Naive thymus-derived CD4-positive, alpha-beta T cell (primary cell): ENCODE results near the gene P2RY8. TPM values are rescaled to one million over a fixed set of nuclear protein-coding genes. Genes with fewer than 3 reads are reported as not detected.
"Not testable (repeated sequence)": the region's sequence is repeated elsewhere in the genome, so short reads cannot be mapped to it uniquely, and the experiment has no call there.

Experiments used
- ATAC-seq: fragments of 150-1000 bp; cut with Tn5 transposase; 2 replicates; pipeline ENCODE4 v1.10.0; 2021; ENCODE audit warnings: mild to moderate bottlenecking, moderate library complexity
- CTCF ChIA-PET: fragments of 350-600 bp; sonication (Branson Sonifier 250); formaldehyde crosslinking; loops from one replicate; lab custom pipeline; 2021; ENCODE audit warnings: antibody characterized with exemption; lab: Charles Lee
- POLR2A ChIA-PET: fragments of 350-600 bp; sonication (Branson Sonifier 250); formaldehyde crosslinking; loops from one replicate; lab custom pipeline; 2021; ENCODE audit warnings: antibody characterized with exemption, inconsistent platforms; lab: Charles Lee
- DNase-seq, 9 donors: peaks; one replicate each; pipeline versions ENCODE4 v3.0.0 to v3.0.0-alpha.2; 2020 to 2022; ENCODE audit warnings: mixed read lengths in 1 of 9
- H3K27ac ChIP-seq: one replicate; pipeline ENCODE4 v1.7.0; 2013; ENCODE audit warnings: mild to moderate bottlenecking, low read depth, low read length, moderate library complexity
- H3K27me3 ChIP-seq, 2 donors: one replicate each; pipeline ENCODE4 v1.7.0; 2013; ENCODE audit warnings: low read length in 2 of 2, mild to moderate bottlenecking in 2 of 2, moderate library complexity in 2 of 2; ENCODE audit not compliant: control insufficient read depth in 2 of 2, insufficient read depth in 2 of 2
- H3K36me3 ChIP-seq, 3 experiments: 1 replicate in 2 of 3; 2 replicates in 1 of 3; pipeline ENCODE4 v1.7.0; 2013; ENCODE audit warnings: low read length in 3 of 3, mild to moderate bottlenecking in 3 of 3, moderate library complexity in 1 of 3; ENCODE audit not compliant: insufficient read depth in 3 of 3, control insufficient read depth in 2 of 3
- H3K4me1 ChIP-seq, 2 donors: one replicate each; pipeline ENCODE4 v1.7.0; 2013; ENCODE audit warnings: low read length in 2 of 2, mild to moderate bottlenecking in 2 of 2, moderate library complexity in 1 of 2; ENCODE audit not compliant: control insufficient read depth in 2 of 2, insufficient read depth in 2 of 2
- H3K4me3 ChIP-seq: 2 replicates; pipeline ENCODE4 v1.7.0; 2013; ENCODE audit warnings: mild to moderate bottlenecking, low read length
- H3K9me3 ChIP-seq, 3 experiments: 1 replicate in 2 of 3; 2 replicates in 1 of 3; pipeline ENCODE4 v1.7.0; 2013; ENCODE audit warnings: low read length in 3 of 3; ENCODE audit not compliant: control insufficient read depth in 2 of 3
- H3K27ac Mint-ChIP-seq, 9 donors: one replicate each; pipeline ENCODE4 v1.8.0; 2020 to 2022; ENCODE audit warnings: mixed read lengths in 9 of 9, mild to moderate bottlenecking in 8 of 9, moderate library complexity in 5 of 9, inconsistent platforms in 2 of 9
- H3K27me3 Mint-ChIP-seq, 5 donors: one replicate each; pipeline ENCODE4 v1.8.0; 2021 to 2022; ENCODE audit warnings: mixed read lengths in 5 of 5, mild to moderate bottlenecking in 1 of 5
- H3K36me3 Mint-ChIP-seq, 5 donors: one replicate each; pipeline ENCODE4 v1.8.0; 2020 to 2022; ENCODE audit warnings: mixed read lengths in 5 of 5, mild to moderate bottlenecking in 3 of 5, inconsistent platforms in 1 of 5
- H3K4me1 Mint-ChIP-seq, 7 donors: one replicate each; pipeline ENCODE4 v1.8.0; 2020 to 2022; ENCODE audit warnings: mixed read lengths in 7 of 7, mild to moderate bottlenecking in 3 of 7, inconsistent platforms in 1 of 7
- H3K4me3 Mint-ChIP-seq, 10 donors: one replicate each; pipeline ENCODE4 v1.8.0; 2020 to 2022; ENCODE audit warnings: mild to moderate bottlenecking in 10 of 10, mixed read lengths in 10 of 10, moderate library complexity in 6 of 10, inconsistent platforms in 2 of 10
- H3K9me3 Mint-ChIP-seq, 11 donors: one replicate each; pipeline ENCODE4 v1.8.0; 2020 to 2022; ENCODE audit warnings: mixed read lengths in 11 of 11, mild to moderate bottlenecking in 4 of 11, inconsistent platforms in 1 of 11, moderate library complexity in 1 of 11
- intact Hi-C, 2 donors: fragments of 100-400 bp; cut with micrococcal nuclease; formaldehyde crosslinking; loops; one replicate each; pipeline ENCODE4 v1.15.1; 2023
- polyA plus RNA-seq, 2 donors: library from polyadenylated mRNA; unstranded; fragments of 300-500 nt; fragmentation: Illumina TruSeq; gene quantifications; one replicate each; pipeline ENCODE4 v1.2.3, GENCODE V29; 2021
- total RNA-seq, 6 experiments: library from RNA in 5 of 6; stranded (reverse) in 5 of 6; gene quantifications; 1 replicate in 5 of 6; 2 replicates in 1 of 6; pipeline ENCODE4 v1.2.3 and lab custom pipeline; 2021 to 2026

The P2RY8 gene
- total and polyA plus RNA-seq, 7 experiments from 2014 or later, result 109 to 277 (median 149) TPM

GRCh38 chrX:1577845-1578244, 40.9 kb upstream of the P2RY8 start:
- H3K36me3 Mint-ChIP-seq, result no peaks in the 10 kb centered on the region
- no peak overlapping the region for H3K27ac Mint-ChIP-seq
- Histone ChIP-seq H3K4me1 (peaks cover 37 to 38% of the 10 kb centered on the region in 2 donors), H3K36me3 (no peaks in the 10 kb centered on the region), H3K4me3 (no peak overlapping the region), H3K9me3 (no peaks in the 10 kb centered on the region), H3K27ac (peak overlapping the region; percentile 44), H3K27me3 (no peaks in the 10 kb centered on the region)
- ChIA-PET POLR2A (no interaction called here), CTCF (no interaction called here)
- ATAC-seq (no peak), DNase-seq (no peak)
- H3K9me3 Mint-ChIP-seq, result no peaks in the 10 kb centered on the region
- H3K4me1 Mint-ChIP-seq, result peaks cover 11 to 29% (median 17%) of the 10 kb centered on the region in 7 donors
- intact Hi-C loops, result loop anchor here (2.0 kb wide), 2 partner anchors 13 to 15 kb away; partner anchors contain the start of gene AKAP17A (in 1 of the 2)
- H3K27me3 Mint-ChIP-seq, result no peaks in the 10 kb centered on the region
- no peak overlapping the region for H3K4me3 Mint-ChIP-seq

GRCh38 chrX:1576201-1576992, 39.4 kb upstream of the P2RY8 start:
- Histone ChIP-seq H3K27me3 (no peaks in the 10 kb centered on the region), H3K4me1 (peaks cover 38 to 40% of the 10 kb centered on the region in 2 donors), H3K9me3 (no peaks in the 10 kb centered on the region), H3K27ac (peak overlapping the region; percentile 44), H3K36me3 (no peaks in the 10 kb centered on the region), H3K4me3 (peak overlapping the region; percentile 29)
- intact Hi-C loops, result loop anchor here (1.0 to 2.0 kb wide), 4 partner anchors 14 to 39 kb away; partner anchors contain the start of genes AKAP17A (in 1 of the 2) and P2RY8 (in 1 of the 2)
- Mint-ChIP-seq H3K4me1 (peaks cover 9 to 35% (median 16%) of the 10 kb centered on the region in 7 donors), H3K36me3 (no peaks in the 10 kb centered on the region), H3K9me3 (peaks cover 0 to 2% (median 0%) of the 10 kb centered on the region in 11 donors), H3K27ac (no peak overlapping the region), H3K27me3 (no peaks in the 10 kb centered on the region), H3K4me3 (no peak overlapping the region)
- CTCF ChIA-PET, result no interaction called here
- DNase-seq (peak in 6 of 9 donors; percentile 28 to 56 (median 44)), ATAC-seq (peak; percentile 79)
- POLR2A ChIA-PET, result no interaction called here

GRCh38 chrX:1574181-1574580, 37.2 kb upstream of the P2RY8 start:
- H3K4me1 Mint-ChIP-seq, result peaks cover 18 to 36% (median 20%) of the 10 kb centered on the region in 7 donors
- POLR2A ChIA-PET, H3K9me3 Mint-ChIP-seq, H3K36me3 ChIP-seq, H3K4me3 ChIP-seq, CTCF ChIA-PET, H3K27ac ChIP-seq, H3K27me3 Mint-ChIP-seq, H3K9me3 ChIP-seq, H3K27ac Mint-ChIP-seq, ATAC-seq, H3K36me3 Mint-ChIP-seq, intact Hi-C loops, DNase-seq, H3K27me3 ChIP-seq, H3K4me3 Mint-ChIP-seq: not testable (repeated sequence)
- H3K4me1 ChIP-seq, result peaks cover 50 to 53% of the 10 kb centered on the region in 2 donors

GRCh38 chrX:1564750-1565683, 28.0 kb upstream of the P2RY8 start:
- Mint-ChIP-seq H3K36me3 (peaks cover 0 to 3% (median 0%) of the 10 kb centered on the region in 5 donors), H3K27me3 (peaks cover 0 to 12% (median 0%) of the 10 kb centered on the region in 5 donors), H3K27ac (peak overlapping the region in 5 of 9 donors; percentile 24 to 86 (median 52)), H3K4me3 (peak overlapping the region in 4 of 10 donors; percentile 18 to 51 (median 33)), H3K4me1 (peaks cover 33 to 73% (median 66%) of the 10 kb centered on the region in 7 donors), H3K9me3 (peaks cover 0 to 4% (median 2%) of the 10 kb centered on the region in 11 donors)
- DNase-seq (no peak), ATAC-seq (no peak)
- CTCF ChIA-PET, result no interaction called here
- Histone ChIP-seq H3K36me3 (no peaks in the 10 kb centered on the region), H3K27me3 (no peaks in the 10 kb centered on the region), H3K27ac (no peak overlapping the region), H3K9me3 (no peaks in the 10 kb centered on the region), H3K4me3 (no peak overlapping the region), H3K4me1 (peaks cover 27 to 42% of the 10 kb centered on the region in 2 donors)
- POLR2A ChIA-PET, result no interaction called here
- intact Hi-C loops, result loop anchor here in 1 of 2 donors (1.0 kb wide), 1 partner anchor 10 kb away; no protein-coding TSS in a partner anchor

- peaks cover 0 to 12% (median 0%) of the 10 kb centered on the region in 5 donors for H3K27me3 Mint-ChIP-seq
- intact Hi-C loops, H3K36me3 ChIP-seq, H3K9me3 Mint-ChIP-seq, H3K27me3 ChIP-seq, DNase-seq, H3K27ac ChIP-seq, H3K4me3 ChIP-seq, H3K36me3 Mint-ChIP-seq, ATAC-seq, H3K9me3 ChIP-seq, POLR2A ChIA-PET, CTCF ChIA-PET: not testable (repeated sequence)
- peaks cover 23 to 42% of the 10 kb centered on the region in 2 donors for H3K4me1 ChIP-seq
- H3K27ac Mint-ChIP-seq, result peak overlapping the region in 5 of 9 donors; percentile 21 to 86 (median 40)
- H3K4me3 Mint-ChIP-seq, result peak overlapping the region in 6 of 10 donors; percentile 16 to 51 (median 37)
- peaks cover 35 to 72% (median 64%) of the 10 kb centered on the region in 7 donors for H3K4me1 Mint-ChIP-seq
Measured at GRCh38 chrX:1564077-1564476, 27.1 kb upstream of the P2RY8 start.

GRCh38 chrX:1561164-1561563, 24.2 kb upstream of the P2RY8 start:
- no peak for ATAC-seq
- POLR2A ChIA-PET, result no interaction called here
- Histone ChIP-seq H3K4me3 (no peak overlapping the region), H3K9me3 (no peaks in the 10 kb centered on the region), H3K4me1 (peaks cover 23 to 46% of the 10 kb centered on the region in 2 donors), H3K27ac (peak overlapping the region; percentile 7), H3K36me3 (no peaks in the 10 kb centered on the region), H3K27me3 (no peaks in the 10 kb centered on the region)
- CTCF ChIA-PET, result no interaction called here
- Mint-ChIP-seq H3K27ac (peak overlapping the region in 8 of 9 donors; percentile 69 to 90 (median 83)), H3K4me1 (peaks cover 35 to 83% (median 65%) of the 10 kb centered on the region in 7 donors), H3K36me3 (peaks cover 0 to 6% (median 4%) of the 10 kb centered on the region in 5 donors), H3K4me3 (peak overlapping the region in 7 of 10 donors; percentile 21 to 73 (median 49)), H3K9me3 (peaks cover 0 to 7% (median 4%) of the 10 kb centered on the region in 11 donors), H3K27me3 (peaks cover 0 to 12% (median 0%) of the 10 kb centered on the region in 5 donors)
- intact Hi-C loops, result no loop called here
- no peak for DNase-seq
